GM12873 (cell line): ENCODE results near the gene PITPNC1.

Experiments used
- TF ChIP-seq, protein P1 (sequence below): IDR thresholded peaks from 2 replicates; pipeline ENCODE4 v1.5.1; 2012; ENCODE audit warnings: low read depth, mild to moderate bottlenecking, moderate library complexity, low read length, control low read depth; ENCODE audit not compliant: insufficient read depth; ENCODE audit errors: missing control alignments

PITPNC1 gene

DNA sequence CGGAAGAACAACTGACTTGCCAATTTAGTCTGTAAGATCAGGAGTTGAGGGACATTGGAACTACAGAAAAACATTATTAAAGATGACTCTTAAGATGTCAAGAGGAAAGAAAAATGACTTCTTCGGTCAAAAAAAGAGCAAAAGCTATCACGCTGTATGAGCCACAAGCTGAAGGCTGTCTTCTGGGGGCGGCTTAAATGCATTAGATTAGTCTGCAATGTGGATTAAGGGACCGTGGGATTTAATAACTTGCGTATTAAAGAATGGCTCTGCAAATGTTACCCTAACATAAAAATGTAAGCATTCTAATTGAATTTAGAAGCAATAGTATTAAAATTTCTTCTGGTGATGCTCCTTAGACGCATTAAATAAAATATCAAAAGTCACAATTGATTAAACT is 108.6 kb downstream of the PITPNC1 start:
- TF ChIP-seq, protein P1, sequence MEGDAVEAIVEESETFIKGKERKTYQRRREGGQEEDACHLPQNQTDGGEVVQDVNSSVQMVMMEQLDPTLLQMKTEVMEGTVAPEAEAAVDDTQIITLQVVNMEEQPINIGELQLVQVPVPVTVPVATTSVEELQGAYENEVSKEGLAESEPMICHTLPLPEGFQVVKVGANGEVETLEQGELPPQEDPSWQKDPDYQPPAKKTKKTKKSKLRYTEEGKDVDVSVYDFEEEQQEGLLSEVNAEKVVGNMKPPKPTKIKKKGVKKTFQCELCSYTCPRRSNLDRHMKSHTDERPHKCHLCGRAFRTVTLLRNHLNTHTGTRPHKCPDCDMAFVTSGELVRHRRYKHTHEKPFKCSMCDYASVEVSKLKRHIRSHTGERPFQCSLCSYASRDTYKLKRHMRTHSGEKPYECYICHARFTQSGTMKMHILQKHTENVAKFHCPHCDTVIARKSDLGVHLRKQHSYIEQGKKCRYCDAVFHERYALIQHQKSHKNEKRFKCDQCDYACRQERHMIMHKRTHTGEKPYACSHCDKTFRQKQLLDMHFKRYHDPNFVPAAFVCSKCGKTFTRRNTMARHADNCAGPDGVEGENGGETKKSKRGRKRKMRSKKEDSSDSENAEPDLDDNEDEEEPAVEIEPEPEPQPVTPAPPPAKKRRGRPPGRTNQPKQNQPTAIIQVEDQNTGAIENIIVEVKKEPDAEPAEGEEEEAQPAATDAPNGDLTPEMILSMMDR, result no peak

DNA sequence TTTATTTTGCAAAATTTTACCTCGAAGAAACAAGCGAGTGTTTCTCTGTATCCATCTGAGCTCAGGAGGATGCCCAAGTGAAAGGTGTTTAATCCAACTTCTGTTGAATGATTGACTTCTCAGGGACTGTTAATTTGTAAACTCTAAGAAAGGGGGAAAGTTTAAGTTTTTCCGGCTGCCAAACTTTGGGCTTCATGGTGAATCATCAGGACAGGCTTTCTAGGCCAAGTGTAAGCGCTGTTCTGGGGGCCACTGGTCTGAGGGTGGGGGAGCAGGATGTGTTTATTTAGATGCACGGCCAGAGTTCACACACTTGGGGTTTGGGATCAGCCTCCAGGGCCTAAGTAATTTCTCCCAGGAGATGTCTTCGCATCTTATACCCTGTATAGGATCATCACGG is 110.4 kb downstream of the PITPNC1 start:
- TF ChIP-seq, protein P1, result no peak

DNA sequence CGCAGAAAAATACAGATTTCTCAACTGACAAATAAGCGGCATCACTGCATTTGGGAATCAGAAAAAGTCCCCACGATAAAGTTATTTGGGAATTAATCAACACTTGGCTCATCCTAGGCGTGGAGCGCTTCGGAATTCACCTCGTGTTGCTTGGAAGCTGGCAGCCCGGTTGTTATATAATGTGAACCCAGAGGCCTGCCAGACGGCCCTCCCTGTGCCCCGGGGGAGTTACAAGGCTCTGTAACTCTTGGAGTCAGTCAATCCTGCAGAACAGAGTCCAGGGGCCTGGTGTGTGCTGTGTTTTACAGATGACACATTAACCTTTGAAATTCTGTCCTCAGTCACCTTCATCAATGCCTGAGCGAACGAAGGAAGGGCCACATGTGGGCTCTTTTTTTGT is 111.1 kb downstream of the PITPNC1 start:
- TF ChIP-seq, protein P1, result no peak

DNA sequence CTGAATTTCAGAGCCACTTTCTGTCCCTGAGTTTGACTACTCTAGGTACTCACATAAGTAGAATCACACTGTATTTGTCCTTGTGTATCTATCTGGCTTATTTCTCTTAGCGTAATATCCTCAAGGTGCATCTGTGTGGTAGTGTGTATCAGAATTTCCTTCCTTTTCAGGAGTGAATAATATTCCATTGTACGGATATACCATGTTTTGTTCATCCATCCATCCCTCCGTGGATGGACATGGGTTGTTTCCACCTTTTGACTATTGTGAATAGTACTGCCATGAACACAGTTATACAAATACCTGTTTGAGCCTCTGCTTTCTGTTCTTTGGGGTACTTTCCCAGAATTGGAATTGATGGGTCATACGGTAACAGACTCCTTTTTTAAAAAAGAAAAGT is 111.7 kb downstream of the PITPNC1 start:
- TF ChIP-seq, protein P1, result no peak

DNA sequence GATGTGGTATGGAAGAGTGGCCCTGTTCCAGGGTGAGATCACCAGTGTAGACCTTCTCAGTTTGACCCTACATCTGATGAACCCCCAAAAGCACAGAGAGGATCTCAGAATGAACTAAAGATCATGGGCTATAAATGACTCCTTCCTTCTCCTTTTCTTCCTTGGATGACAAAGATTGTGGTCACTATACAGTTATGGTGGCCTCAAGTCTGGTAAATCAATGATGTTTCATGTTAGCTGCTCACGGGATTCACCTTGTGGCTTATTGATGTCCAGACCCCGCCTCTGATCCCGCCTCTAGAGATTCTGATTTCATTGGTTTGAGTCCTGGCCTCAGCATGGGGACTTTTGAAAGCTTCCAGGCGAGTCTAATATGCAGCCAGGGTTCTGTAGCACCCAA is 112.2 kb downstream of the PITPNC1 start:
- TF ChIP-seq, protein P1, result no peak

DNA sequence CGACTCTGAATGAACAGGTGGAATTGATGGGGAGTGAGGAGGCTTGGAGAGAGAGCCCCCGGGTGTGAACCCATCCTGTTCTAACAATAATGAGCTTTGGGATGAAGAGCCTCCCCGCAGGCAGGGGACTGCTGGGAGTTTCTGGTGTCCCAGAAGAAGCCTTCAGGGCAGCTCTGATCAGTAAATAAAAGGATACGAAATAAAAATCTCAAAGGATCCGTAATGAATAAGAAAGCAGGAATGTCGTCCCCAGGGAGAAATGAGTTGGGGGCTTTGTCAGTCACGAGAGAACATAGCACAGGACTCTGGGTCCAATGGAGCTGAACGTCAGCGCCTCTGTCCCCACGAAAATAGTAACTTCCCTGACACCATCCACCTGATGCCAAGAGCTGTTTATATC is 113.4 kb downstream of the PITPNC1 start:
- TF ChIP-seq, protein P1, result no peak

DNA sequence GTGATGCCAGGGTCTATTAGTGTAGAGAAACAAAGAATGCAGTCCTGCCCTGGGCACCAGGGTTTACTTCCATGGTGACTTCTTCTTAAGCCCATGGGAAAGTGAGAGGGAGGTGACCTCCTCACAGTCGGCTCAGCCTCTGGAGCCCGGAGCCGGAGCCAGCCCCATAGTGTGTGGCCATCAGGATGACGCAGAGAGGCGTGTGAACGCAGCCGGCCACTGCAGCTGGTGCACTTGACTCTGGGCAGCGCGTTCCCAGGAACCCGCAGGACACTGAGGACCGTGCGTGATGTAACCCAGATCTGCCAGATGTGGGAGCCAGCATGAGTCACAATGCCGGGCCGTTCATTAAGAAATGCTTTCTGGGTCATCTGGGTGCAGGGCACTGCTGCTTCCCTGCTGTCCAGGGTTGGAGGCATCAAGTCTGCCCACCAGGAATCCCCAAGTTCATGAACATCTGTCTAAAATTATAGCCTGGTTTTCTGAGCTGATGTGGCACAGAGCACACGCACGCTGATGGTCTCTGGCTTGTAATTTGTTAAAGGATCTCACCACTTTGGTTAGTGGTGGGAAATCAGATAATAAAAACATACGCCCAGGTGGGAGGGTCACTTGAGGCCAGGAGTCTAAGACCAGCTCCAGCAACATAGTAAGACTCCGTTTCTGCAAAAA is 114.1 kb downstream of the PITPNC1 start:
- TF ChIP-seq, protein P1, result no peak
